ENCODE measurements around the gene RAET1G.
"Not testable (repeated sequence)": the region's sequence is repeated elsewhere in the genome, so short reads cannot be mapped to it uniquely, and the experiment has no call there.

Gene RAET1G

DNA sequence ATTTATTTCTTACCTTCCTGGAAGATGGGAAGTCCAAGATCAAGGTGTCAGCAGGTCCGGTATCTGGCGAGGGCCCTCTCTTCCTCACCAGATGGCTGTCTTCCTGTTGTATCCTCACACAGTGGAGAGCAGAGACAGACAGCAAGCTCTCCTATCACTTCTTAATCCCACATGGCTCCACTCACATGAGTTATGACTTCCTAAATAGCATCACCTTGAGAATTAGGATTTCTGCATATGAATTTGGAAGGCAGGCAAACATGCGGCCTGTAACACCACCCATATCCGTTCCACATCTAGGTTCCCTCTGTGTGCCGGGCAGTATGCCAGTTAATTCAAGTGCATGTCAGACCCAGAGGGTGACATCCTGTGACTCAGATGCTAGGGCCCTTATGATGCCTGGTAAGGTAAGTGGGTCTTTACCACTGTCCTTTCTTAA lies 27.1 kb downstream of the RAET1G start:
- TF ChIP-seq, protein P1, sequence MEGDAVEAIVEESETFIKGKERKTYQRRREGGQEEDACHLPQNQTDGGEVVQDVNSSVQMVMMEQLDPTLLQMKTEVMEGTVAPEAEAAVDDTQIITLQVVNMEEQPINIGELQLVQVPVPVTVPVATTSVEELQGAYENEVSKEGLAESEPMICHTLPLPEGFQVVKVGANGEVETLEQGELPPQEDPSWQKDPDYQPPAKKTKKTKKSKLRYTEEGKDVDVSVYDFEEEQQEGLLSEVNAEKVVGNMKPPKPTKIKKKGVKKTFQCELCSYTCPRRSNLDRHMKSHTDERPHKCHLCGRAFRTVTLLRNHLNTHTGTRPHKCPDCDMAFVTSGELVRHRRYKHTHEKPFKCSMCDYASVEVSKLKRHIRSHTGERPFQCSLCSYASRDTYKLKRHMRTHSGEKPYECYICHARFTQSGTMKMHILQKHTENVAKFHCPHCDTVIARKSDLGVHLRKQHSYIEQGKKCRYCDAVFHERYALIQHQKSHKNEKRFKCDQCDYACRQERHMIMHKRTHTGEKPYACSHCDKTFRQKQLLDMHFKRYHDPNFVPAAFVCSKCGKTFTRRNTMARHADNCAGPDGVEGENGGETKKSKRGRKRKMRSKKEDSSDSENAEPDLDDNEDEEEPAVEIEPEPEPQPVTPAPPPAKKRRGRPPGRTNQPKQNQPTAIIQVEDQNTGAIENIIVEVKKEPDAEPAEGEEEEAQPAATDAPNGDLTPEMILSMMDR (conservative IDR thresholded peaks at IDR 0.05; ENCODE audit: low read depth, low read length) = no peak
- DNase-seq (ENCODE audit: low read depth) = peak; percentile 66
- H3K4me3 ChIP-seq (ENCODE audit: low read depth, low read length) = no peak overlapping the region

DNA sequence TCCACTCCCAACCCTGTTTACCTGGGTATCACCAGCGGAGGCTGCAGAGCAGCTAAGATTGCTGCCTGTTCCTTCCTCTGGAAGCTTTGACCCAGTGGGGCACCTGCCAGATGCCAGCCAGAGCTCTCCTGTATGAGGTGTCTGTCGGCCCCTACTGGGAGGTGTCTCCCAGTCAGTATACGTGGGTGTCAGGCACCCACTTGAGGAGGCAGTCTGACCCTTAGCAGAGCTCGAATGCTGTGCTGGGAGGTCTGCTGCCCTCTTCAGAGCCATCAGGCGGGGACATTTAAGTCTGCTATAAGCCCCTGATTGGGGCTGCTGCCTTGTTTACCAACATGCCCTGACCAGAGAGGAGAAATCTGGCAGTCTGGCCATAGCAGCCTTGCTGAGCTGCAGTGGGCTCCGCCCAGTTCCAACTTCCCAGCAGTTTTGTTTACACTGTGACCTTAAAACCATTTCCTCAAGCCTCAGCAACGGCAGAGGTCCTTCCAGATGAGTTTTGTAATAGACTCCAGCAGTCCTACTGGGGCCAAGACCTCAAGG lies 27.8 kb downstream of the RAET1G start:
- TF ChIP-seq, protein P1 (conservative IDR thresholded peaks at IDR 0.05; ENCODE audit: low read depth, low read length) = no peak
- H3K4me3 ChIP-seq (ENCODE audit: low read depth, low read length) = no peak overlapping the region
- peak; percentile 77 for DNase-seq (ENCODE audit: low read depth)

DNA sequence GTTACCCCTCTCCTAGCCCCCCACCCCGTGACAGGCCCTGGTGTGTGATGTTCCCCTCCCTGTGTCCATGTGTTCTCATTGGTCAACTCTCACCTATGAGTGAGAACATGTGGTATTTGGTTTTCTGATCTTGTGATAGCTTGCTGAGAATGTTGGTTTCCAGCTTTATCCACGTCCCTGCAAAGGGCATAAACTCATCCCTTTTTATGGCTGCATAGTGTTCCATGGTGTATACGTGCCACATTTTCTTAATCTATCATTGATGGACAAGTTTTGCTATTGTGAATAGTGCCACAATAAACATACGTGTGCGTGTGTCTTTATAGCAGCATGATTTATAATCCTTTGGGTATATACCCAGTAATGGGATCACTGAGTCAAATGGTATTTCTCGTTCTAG lies 31.1 kb downstream of the RAET1G start:
- H3K4me3 ChIP-seq (ENCODE audit: low read depth, low read length); DNase-seq (ENCODE audit: low read depth): not testable (repeated sequence)

DNA sequence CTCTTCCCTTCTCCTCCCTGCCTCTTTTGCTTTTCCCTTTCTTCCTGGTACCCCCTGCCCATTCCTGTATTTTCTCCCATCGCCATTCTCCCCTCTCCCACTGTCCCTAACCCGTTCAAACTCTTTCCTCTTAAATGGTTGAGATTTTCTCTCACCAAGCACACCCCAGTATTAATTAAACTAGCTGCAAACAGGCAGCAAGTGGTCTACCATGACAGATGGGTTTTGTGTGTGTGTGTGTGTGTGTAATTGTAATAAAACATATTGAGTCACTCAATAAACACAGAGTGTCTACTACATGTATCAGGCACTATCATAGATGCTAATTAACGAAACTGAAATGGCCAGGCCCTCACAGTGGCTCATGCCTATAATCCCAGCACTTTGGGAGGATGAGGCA lies 31.7 kb downstream of the RAET1G start:
- TF ChIP-seq, protein P1 (conservative IDR thresholded peaks at IDR 0.05; ENCODE audit: low read depth, low read length) = no peak
- H3K4me3 ChIP-seq (ENCODE audit: low read depth, low read length) = no peak overlapping the region
- no peak for DNase-seq (ENCODE audit: low read depth)

DNA sequence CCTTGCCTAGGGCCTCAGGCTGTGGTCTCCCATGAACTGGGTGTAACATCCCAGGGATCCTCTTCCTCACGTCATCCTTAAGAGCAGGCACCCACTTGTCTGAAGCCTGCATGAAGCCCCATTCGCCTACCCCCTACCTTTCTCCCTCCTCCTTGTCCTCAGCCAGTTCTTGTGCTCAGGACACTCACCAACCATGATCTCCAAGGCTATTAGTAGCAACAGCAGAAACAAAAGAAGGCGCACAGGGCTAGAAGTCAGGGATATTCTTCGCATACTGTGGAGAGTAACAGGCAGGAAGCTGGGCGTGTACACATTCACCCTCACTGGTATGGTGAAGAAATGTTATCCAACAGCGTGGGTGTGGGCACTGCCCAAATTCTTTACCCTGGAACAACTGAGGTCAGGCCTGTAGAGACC lies 32.3 kb downstream of the RAET1G start:
- DNase-seq (ENCODE audit: low read depth) = no peak
- TF ChIP-seq, protein P1 (conservative IDR thresholded peaks at IDR 0.05; ENCODE audit: low read depth, low read length) = no peak
- H3K4me3 ChIP-seq (ENCODE audit: low read depth, low read length) = no peak overlapping the region

DNA sequence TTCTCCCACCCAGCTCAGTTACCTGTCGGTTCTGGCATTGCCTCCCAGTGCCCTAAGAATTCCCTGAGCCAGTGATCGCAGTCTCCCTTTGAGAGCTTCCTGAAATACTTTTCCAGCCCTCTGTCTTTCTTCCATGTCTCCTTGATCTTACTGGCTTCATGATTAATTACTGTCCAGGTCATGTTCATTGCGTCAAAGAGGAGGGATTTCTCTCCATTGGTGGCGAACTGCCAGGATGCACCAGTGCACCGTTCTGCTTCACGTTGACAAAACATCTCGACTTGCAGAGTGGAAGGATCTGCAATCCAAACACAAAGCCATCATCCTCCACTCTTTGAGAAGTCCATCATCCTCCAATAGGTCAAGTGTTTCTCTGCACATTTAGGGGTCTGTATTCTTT lies 33.6 kb downstream of the RAET1G start:
- DNase-seq (ENCODE audit: low read depth) = no peak
- TF ChIP-seq, protein P1 (conservative IDR thresholded peaks at IDR 0.05; ENCODE audit: low read depth, low read length) = no peak
- no peak overlapping the region for H3K4me3 ChIP-seq (ENCODE audit: low read depth, low read length)

DNA sequence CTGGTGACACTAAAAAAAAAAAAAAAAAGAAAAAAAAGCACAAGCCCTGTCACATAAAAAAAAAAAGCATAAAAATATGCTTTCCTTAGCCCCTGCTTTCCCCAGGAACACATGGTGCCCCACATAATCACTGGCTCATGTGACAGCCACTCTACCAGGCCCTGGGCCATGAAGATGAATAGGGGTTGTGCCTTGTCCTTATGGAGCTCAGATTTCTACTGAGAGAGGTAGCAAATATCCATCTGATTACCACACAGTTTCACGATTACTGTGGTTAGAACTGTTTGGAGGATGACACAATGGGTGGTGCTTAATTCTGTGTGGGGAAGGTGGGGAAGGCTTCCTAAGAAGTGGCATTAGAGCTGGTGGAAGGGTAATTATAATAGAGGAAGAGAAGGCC lies 34.3 kb downstream of the RAET1G start:
- DNase-seq (ENCODE audit: low read depth) = peak; percentile 39
- TF ChIP-seq, protein P1 (conservative IDR thresholded peaks at IDR 0.05; ENCODE audit: low read depth, low read length) = no peak
- H3K4me3 ChIP-seq (ENCODE audit: low read depth, low read length) = no peak overlapping the region
